Skeletal muscle satellite cell (primary cell): Measurements from ENCODE around the gene NTN1. TPM values are rescaled to one million over a fixed set of nuclear protein-coding genes. Genes with fewer than 3 reads are reported as not detected.
"Not testable (repeated sequence)": the region's sequence is repeated elsewhere in the genome, so short reads cannot be mapped to it uniquely, and the experiment has no call there.

Experiments
- H3K27me3 ChIP-seq: 2 replicates; pipeline ENCODE4 v1.7.0; 2013; ENCODE audit warnings: low read length; ENCODE audit not compliant: control insufficient read depth, insufficient read depth
- H3K36me3 ChIP-seq: 2 replicates; pipeline ENCODE4 v1.7.0; 2013; ENCODE audit warnings: mild to moderate bottlenecking, control low read depth, low read length; ENCODE audit not compliant: insufficient read depth
- H3K4me1 ChIP-seq: 2 replicates; pipeline ENCODE4 v1.7.0; 2013; ENCODE audit warnings: low read length; ENCODE audit not compliant: control insufficient read depth, insufficient read depth
- H3K4me2 ChIP-seq: 2 replicates; pipeline ENCODE4 v1.7.0; 2013; ENCODE audit warnings: mild to moderate bottlenecking, low read length
- H3K4me3 ChIP-seq: 2 replicates; pipeline ENCODE4 v1.7.0; 2013; ENCODE audit warnings: low read length
- H3K9ac ChIP-seq: 2 replicates; pipeline ENCODE4 v1.7.0; 2013; ENCODE audit warnings: mild to moderate bottlenecking, low read depth, low read length, moderate library complexity
- H3K9me3 ChIP-seq: replicated peaks from 2 replicates; pipeline ENCODE4 v1.7.0; 2013; ENCODE audit warnings: mild to moderate bottlenecking, control low read depth, low read length
- total RNA-seq: library from RNA; depleted of rRNA; stranded (reverse); fragments of >200 nt; gene quantifications from 2 replicates; pipeline ENCODE4 v1.2.3, GENCODE V29; 2012; rRNA removed

The NTN1 gene
- under 0.01 TPM in 2 replicates for total RNA-seq

GRCh38 chr17:9021158-9021991 lies at the start of gene NTN1:
Gene NTN1 (plus strand): TSS chr17:9021510. CDS start chr17:9022374, 864 bp downstream.
- no peak within 1 kb of the TSS for H3K9ac ChIP-seq
- peaks cover 48% of the 10 kb centered on the region for H3K27me3 ChIP-seq
- peak within 1 kb of the TSS; percentile 65 for H3K4me3 ChIP-seq
- H3K4me1 ChIP-seq: peaks cover 7% of the 10 kb centered on the region
- H3K36me3 ChIP-seq: no peaks in the 10 kb centered on the region
- no peaks in the 10 kb centered on the region for H3K9me3 ChIP-seq
- peak within 1 kb of the TSS; percentile 80 for H3K4me2 ChIP-seq

GRCh38 chr17:8975091-8975725 lies 46.1 kb upstream of the NTN1 start:
- no peaks in the 10 kb centered on the region for H3K27me3 ChIP-seq
- H3K4me1 ChIP-seq: no peaks in the 10 kb centered on the region
- H3K36me3 ChIP-seq: no peaks in the 10 kb centered on the region
- no peak overlapping the region for H3K4me3 ChIP-seq
- no peak overlapping the region for H3K9ac ChIP-seq
- H3K4me2 ChIP-seq: no peak overlapping the region
- no peaks in the 10 kb centered on the region for H3K9me3 ChIP-seq

- Histone ChIP-seq H3K4me1 (no peaks in the 10 kb centered on the region), H3K36me3 (no peaks in the 10 kb centered on the region), H3K27me3 (no peaks in the 10 kb centered on the region), H3K4me3 (no peak overlapping the region), H3K9me3 (no peaks in the 10 kb centered on the region), H3K9ac (no peak overlapping the region), H3K4me2 (no peak overlapping the region)
Measured at GRCh38 chr17:8976638-8977037, 44.7 kb upstream of the NTN1 start.

- no peaks in the 10 kb centered on the region for H3K9me3 ChIP-seq
- no peaks in the 10 kb centered on the region for H3K27me3 ChIP-seq
- H3K4me1 ChIP-seq: no peaks in the 10 kb centered on the region
- no peaks in the 10 kb centered on the region for H3K36me3 ChIP-seq
- H3K4me3 ChIP-seq: no peak overlapping the region
- H3K4me2 ChIP-seq: no peak overlapping the region
- no peak overlapping the region for H3K9ac ChIP-seq
Measured at GRCh38 chr17:8979715-8980114, 41.6 kb upstream of the NTN1 start.

- H3K27me3 ChIP-seq: no peaks in the 10 kb centered on the region
- H3K9me3 ChIP-seq: no peaks in the 10 kb centered on the region
- H3K4me1 ChIP-seq: no peaks in the 10 kb centered on the region
- H3K4me2 ChIP-seq: no peak overlapping the region
- H3K9ac ChIP-seq: no peak overlapping the region
- no peak overlapping the region for H3K4me3 ChIP-seq
- no peaks in the 10 kb centered on the region for H3K36me3 ChIP-seq
Measured at GRCh38 chr17:8981443-8981842, 39.9 kb upstream of the NTN1 start.

GRCh38 chr17:8984225-8984624 lies 37.1 kb upstream of the NTN1 start:
- not testable (repeated sequence) for H3K4me2 ChIP-seq, H3K9me3 ChIP-seq, H3K27me3 ChIP-seq, H3K36me3 ChIP-seq, H3K4me3 ChIP-seq, H3K9ac ChIP-seq, H3K4me1 ChIP-seq

GRCh38 chr17:8985054-8985701 lies 36.1 kb upstream of the NTN1 start:
- Histone ChIP-seq H3K4me1 (no peaks in the 10 kb centered on the region), H3K9me3 (no peaks in the 10 kb centered on the region)

GRCh38 chr17:8986295-8986694 lies 35.0 kb upstream of the NTN1 start:
- no peaks in the 10 kb centered on the region for H3K27me3 ChIP-seq
- H3K9ac ChIP-seq: no peak overlapping the region
- H3K9me3 ChIP-seq: no peaks in the 10 kb centered on the region
- no peaks in the 10 kb centered on the region for H3K36me3 ChIP-seq
- no peak overlapping the region for H3K4me3 ChIP-seq
- no peaks in the 10 kb centered on the region for H3K4me1 ChIP-seq
- no peak overlapping the region for H3K4me2 ChIP-seq

More at GRCh38 chr17:8985054-8985701, 36.1 kb upstream of the NTN1 start:
- Histone ChIP-seq H3K27me3 (no peaks in the 10 kb centered on the region), H3K36me3 (no peaks in the 10 kb centered on the region), H3K4me2 (no peak overlapping the region), H3K4me3 (no peak overlapping the region), H3K9ac (no peak overlapping the region)

- H3K9ac ChIP-seq, H3K27me3 ChIP-seq, H3K4me2 ChIP-seq, H3K36me3 ChIP-seq, H3K4me1 ChIP-seq, H3K9me3 ChIP-seq, H3K4me3 ChIP-seq: not testable (repeated sequence)
Measured at GRCh38 chr17:8988263-8988935, 32.9 kb upstream of the NTN1 start.

GRCh38 chr17:8991514-8992285 lies 29.6 kb upstream of the NTN1 start:
- H3K4me3 ChIP-seq: no peak overlapping the region
- H3K4me1 ChIP-seq: no peaks in the 10 kb centered on the region
- H3K4me2 ChIP-seq: no peak overlapping the region
- H3K27me3 ChIP-seq: no peaks in the 10 kb centered on the region
- no peak overlapping the region for H3K9ac ChIP-seq
- no peaks in the 10 kb centered on the region for H3K9me3 ChIP-seq
- no peaks in the 10 kb centered on the region for H3K36me3 ChIP-seq

GRCh38 chr17:8994319-8994718 lies 27.0 kb upstream of the NTN1 start:
- H3K4me2 ChIP-seq: no peak overlapping the region
- no peak overlapping the region for H3K9ac ChIP-seq
- H3K9me3 ChIP-seq: no peaks in the 10 kb centered on the region
- no peak overlapping the region for H3K4me3 ChIP-seq
- H3K36me3 ChIP-seq: no peaks in the 10 kb centered on the region
- no peaks in the 10 kb centered on the region for H3K4me1 ChIP-seq
- H3K27me3 ChIP-seq: no peaks in the 10 kb centered on the region
